Esophagus squamous epithelium (tissue), 4 donors: Measurements from ENCODE around the gene ZNF280A.

Source experiments
- POLR2A ChIP-seq, 4 donors: fragments of 450-650 bp; IDR thresholded peaks; one replicate each; pipeline ENCODE4 v1.6.1; 2017; ENCODE audit warnings: antibody characterized with exemption in 4 of 4, mild to moderate bottlenecking in 4 of 4, moderate library complexity in 3 of 4
- TF ChIP-seq, protein P1 (sequence below), 6 experiments: fragments of 450-650 bp in 4 of 6; fragments of 200-600 bp in 2 of 6; sonication (generic) in 2 of 6; IDR thresholded peaks; one replicate each; pipeline ENCODE4 v1.5.1; 2016 to 2019; ENCODE audit warnings: antibody characterized with exemption in 6 of 6, mild to moderate bottlenecking in 4 of 6, moderate library complexity in 4 of 6

DNA sequence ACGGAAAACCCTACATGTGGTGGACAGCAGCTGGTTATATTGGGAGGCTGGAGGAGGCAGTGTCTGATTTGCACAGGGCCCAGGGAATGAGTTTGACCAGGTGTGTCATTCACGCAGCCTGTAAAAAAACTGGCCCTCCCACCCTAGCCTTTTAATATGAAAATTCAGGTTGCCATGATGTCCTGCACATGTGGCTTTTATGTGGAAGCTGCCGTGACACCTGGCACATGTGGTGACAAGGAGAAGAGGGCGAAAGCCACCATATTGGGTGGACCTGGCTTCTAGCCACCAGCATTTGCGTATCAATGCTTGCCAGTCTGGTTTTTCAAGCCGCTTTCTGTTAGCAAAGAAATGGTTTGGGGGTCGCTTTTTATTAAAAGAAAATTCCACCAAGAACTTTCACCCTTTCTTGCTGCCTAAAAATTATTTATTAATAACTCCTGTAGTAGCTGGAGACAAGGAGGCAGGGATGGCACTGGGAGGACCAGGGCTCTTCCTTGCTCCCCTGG is 54.9 kb downstream of the ZNF280A start:
- TF ChIP-seq, protein P1, sequence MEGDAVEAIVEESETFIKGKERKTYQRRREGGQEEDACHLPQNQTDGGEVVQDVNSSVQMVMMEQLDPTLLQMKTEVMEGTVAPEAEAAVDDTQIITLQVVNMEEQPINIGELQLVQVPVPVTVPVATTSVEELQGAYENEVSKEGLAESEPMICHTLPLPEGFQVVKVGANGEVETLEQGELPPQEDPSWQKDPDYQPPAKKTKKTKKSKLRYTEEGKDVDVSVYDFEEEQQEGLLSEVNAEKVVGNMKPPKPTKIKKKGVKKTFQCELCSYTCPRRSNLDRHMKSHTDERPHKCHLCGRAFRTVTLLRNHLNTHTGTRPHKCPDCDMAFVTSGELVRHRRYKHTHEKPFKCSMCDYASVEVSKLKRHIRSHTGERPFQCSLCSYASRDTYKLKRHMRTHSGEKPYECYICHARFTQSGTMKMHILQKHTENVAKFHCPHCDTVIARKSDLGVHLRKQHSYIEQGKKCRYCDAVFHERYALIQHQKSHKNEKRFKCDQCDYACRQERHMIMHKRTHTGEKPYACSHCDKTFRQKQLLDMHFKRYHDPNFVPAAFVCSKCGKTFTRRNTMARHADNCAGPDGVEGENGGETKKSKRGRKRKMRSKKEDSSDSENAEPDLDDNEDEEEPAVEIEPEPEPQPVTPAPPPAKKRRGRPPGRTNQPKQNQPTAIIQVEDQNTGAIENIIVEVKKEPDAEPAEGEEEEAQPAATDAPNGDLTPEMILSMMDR (IDR thresholded peaks at IDR 0.05) = no peak
- TF ChIP-seq POLR2A (IDR thresholded peaks at IDR 0.05) = no peak
